ENCODE results near the gene FOSL2. TPM values are rescaled to one million over a fixed set of nuclear protein-coding genes. Genes with fewer than 3 reads are reported as not detected.

FOSL2 gene
- total RNA-seq, 1 experiment from 2014 or later, result 44.8 TPM

- H3K36me3 ChIP-seq (ENCODE audit: control insufficient read depth in 1 of 2, insufficient read depth in 2 of 2, low read length in 2 of 2), result no peaks in the 10 kb centered on the region
- intact Hi-C loops (cut with micrococcal nuclease), result no loop called here
- H3K4me3 ChIP-seq (replicated peaks in 1 of 2; ENCODE audit: low read depth in 1 of 2, low read length in 2 of 2), result no peak overlapping the region
- no TSS peak for BruUV-seq (replicated peaks)
- H3K9me2 ChIP-seq (ENCODE audit: insufficient read depth), result no peaks in the 10 kb centered on the region
- H3K4me2 ChIP-seq (ENCODE audit: low read length), result no peak overlapping the region
- H3K9me3 ChIP-seq (ENCODE audit: control insufficient read depth in 1 of 2, insufficient read depth in 1 of 2, low read depth in 1 of 2, low read length in 2 of 2), result no peaks in the 10 kb centered on the region; a peak in 1 of 4 replicates
- H3K27me3 ChIP-seq (ENCODE audit: insufficient read depth, low read length), result no peaks in the 10 kb centered on the region
- H4K20me1 ChIP-seq (ENCODE audit: insufficient read depth), result no peaks in the 10 kb centered on the region
- RAD21 ChIA-PET (ENCODE audit: low non-redundant PET in 1 of 2, low total read pairs in 2 of 2, uncharacterized antibody in 2 of 2, unreplicated experiment in 2 of 2), result no interaction called here
- POLR2A ChIA-PET, result no interaction called here
- DNase-seq (ENCODE audit: low read depth, low spot score) (no peak), ATAC-seq (no peak)
- no peaks in the 10 kb centered on the region for H3K79me2 ChIP-seq (ENCODE audit: insufficient read depth, low read length)
- peaks cover 0 to 3% of the 10 kb centered on the region in 2 experiments; a peak in 1 of 4 replicates for H3K4me1 ChIP-seq (ENCODE audit: control insufficient read depth in 1 of 2, insufficient read depth in 2 of 2, low read length in 2 of 2)
- no peak overlapping the region for H3K9ac ChIP-seq (ENCODE audit: low read length)
- H3K27ac ChIP-seq (ENCODE audit: low read depth, low read length), result no peak overlapping the region
- TF ChIP-seq, protein P1, sequence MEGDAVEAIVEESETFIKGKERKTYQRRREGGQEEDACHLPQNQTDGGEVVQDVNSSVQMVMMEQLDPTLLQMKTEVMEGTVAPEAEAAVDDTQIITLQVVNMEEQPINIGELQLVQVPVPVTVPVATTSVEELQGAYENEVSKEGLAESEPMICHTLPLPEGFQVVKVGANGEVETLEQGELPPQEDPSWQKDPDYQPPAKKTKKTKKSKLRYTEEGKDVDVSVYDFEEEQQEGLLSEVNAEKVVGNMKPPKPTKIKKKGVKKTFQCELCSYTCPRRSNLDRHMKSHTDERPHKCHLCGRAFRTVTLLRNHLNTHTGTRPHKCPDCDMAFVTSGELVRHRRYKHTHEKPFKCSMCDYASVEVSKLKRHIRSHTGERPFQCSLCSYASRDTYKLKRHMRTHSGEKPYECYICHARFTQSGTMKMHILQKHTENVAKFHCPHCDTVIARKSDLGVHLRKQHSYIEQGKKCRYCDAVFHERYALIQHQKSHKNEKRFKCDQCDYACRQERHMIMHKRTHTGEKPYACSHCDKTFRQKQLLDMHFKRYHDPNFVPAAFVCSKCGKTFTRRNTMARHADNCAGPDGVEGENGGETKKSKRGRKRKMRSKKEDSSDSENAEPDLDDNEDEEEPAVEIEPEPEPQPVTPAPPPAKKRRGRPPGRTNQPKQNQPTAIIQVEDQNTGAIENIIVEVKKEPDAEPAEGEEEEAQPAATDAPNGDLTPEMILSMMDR (IDR thresholded peaks at IDR 0.05 in 2 of 3, conservative IDR thresholded peaks at IDR 0.05 in 1 of 3; ENCODE audit: borderline replicate concordance in 1 of 3, insufficient read depth in 1 of 3, low read depth in 2 of 3, low read length in 2 of 3), result no peak
- no peak for TF ChIP-seq ATF3 (IDR thresholded peaks at IDR 0.05)
- TF ChIP-seq, protein P2, sequence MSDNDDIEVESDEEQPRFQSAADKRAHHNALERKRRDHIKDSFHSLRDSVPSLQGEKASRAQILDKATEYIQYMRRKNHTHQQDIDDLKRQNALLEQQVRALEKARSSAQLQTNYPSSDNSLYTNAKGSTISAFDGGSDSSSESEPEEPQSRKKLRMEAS (IDR thresholded peaks at IDR 0.05), result no peak
- TF ChIP-seq SRF (IDR thresholded peaks at IDR 0.05; ENCODE audit: low read depth), result no peak
- no peak for TF ChIP-seq EGR1 (IDR thresholded peaks at IDR 0.05; ENCODE audit: low read depth)
- TF ChIP-seq RAD21 (IDR thresholded peaks at IDR 0.05; ENCODE audit: low read depth), result no peak
- TF ChIP-seq POLR2A (IDR thresholded peaks at IDR 0.05; ENCODE audit: borderline replicate concordance, extremely low read depth, insufficient read depth, insufficient read length), result no peak
- TF ChIP-seq ZFX (IDR thresholded peaks at IDR 0.05), result no peak
- no peak for TF ChIP-seq POLR2AphosphoS5 (IDR thresholded peaks at IDR 0.05; ENCODE audit: low read depth, low read length)
- no peak overlapping the region for H2AFZ ChIP-seq (ENCODE audit: low read depth, low read length, poor library complexity, severe bottlenecking)
- CTCF ChIA-PET, result no interaction called here
Observed at GRCh38 chr2:28431741-28432140, 39.1 kb downstream of the FOSL2 start.

DNA sequence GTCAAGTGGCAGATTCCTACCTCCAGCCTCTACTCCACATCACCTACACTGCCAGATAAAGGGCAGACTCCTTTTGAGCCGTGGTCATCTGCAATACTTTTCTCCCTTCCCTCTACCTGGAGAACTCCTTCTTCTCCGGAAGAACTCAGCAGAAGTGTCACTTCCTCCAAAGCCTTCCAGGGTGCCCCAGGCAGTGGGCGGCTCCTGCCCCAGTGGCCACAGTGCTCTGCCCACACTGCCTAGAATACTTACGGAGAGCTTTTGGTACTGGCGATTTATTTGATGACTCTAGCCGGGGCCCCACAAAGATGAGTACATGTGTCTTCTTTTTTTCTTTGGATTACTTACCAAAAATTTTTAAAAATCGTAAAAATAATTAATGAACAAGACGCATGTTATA, 39.7 kb downstream of the FOSL2 start:
- H3K79me2 ChIP-seq (ENCODE audit: insufficient read depth, low read length), result no peaks in the 10 kb centered on the region
- no peaks in the 10 kb centered on the region for H3K9me2 ChIP-seq (ENCODE audit: insufficient read depth)
- no peaks in the 10 kb centered on the region for H3K27me3 ChIP-seq (ENCODE audit: insufficient read depth, low read length)
- no peak for ATAC-seq
- DNase-seq (ENCODE audit: low read depth, low spot score), result no peak
- intact Hi-C loops (cut with micrococcal nuclease), result no loop called here
- no peaks in the 10 kb centered on the region; a peak in 1 of 4 replicates for H3K9me3 ChIP-seq (ENCODE audit: control insufficient read depth in 1 of 2, insufficient read depth in 1 of 2, low read depth in 1 of 2, low read length in 2 of 2)
- BruUV-seq (replicated peaks), result no TSS peak
- peaks cover 0 to 6% of the 10 kb centered on the region in 2 experiments; a peak in 1 of 4 replicates for H3K4me1 ChIP-seq (ENCODE audit: control insufficient read depth in 1 of 2, insufficient read depth in 2 of 2, low read length in 2 of 2)
- ChIA-PET POLR2A (no interaction called here), CTCF (no interaction called here), RAD21 (ENCODE audit: low non-redundant PET in 1 of 2, low total read pairs in 2 of 2, uncharacterized antibody in 2 of 2, unreplicated experiment in 2 of 2) (no interaction called here)
- H4K20me1 ChIP-seq (ENCODE audit: insufficient read depth), result no peaks in the 10 kb centered on the region
- no peak overlapping the region for H3K9ac ChIP-seq (ENCODE audit: low read length)
- TF ChIP-seq REST (IDR thresholded peaks at IDR 0.05; ENCODE audit: low read depth), result no peak
- TF ChIP-seq SIN3A (IDR thresholded peaks at IDR 0.05; ENCODE audit: low read depth), result no peak
- TF ChIP-seq SP1 (IDR thresholded peaks at IDR 0.05; ENCODE audit: low read depth), result no peak
- TF ChIP-seq CEBPB (IDR thresholded peaks at IDR 0.05; ENCODE audit: low read depth), result no peak
- no peak for TF ChIP-seq YY1 (IDR thresholded peaks at IDR 0.05; ENCODE audit: extremely low read depth, insufficient replicate concordance, low read depth, low read length)
- no peak for TF ChIP-seq ELF1 (IDR thresholded peaks at IDR 0.05; ENCODE audit: borderline replicate concordance, low read depth)
- H3K4me3 ChIP-seq (replicated peaks in 1 of 2; ENCODE audit: low read depth in 1 of 2, low read length in 2 of 2), result no peak overlapping the region
- H3K36me3 ChIP-seq (ENCODE audit: control insufficient read depth in 1 of 2, insufficient read depth in 2 of 2, low read length in 2 of 2), result no peaks in the 10 kb centered on the region
- no peak overlapping the region for H2AFZ ChIP-seq (ENCODE audit: low read depth, low read length, poor library complexity, severe bottlenecking)
- no peak overlapping the region for H3K27ac ChIP-seq (ENCODE audit: low read depth, low read length)
- H3K4me2 ChIP-seq (ENCODE audit: low read length), result no peak overlapping the region

Measured in HCT116 (cell line).